HG03460 (cell line): ENCODE results near the gene USP35.

Experiments
- ATAC-seq: cut with Tn5 transposase; IDR thresholded peaks from one replicate; pipeline ENCODE4 v1.9.1; 2021; ENCODE audit not compliant: unreplicated experiment

The USP35 gene

GRCh38 chr11:78262691-78263090 lies 74.0 kb downstream of the USP35 start:
- no peak for ATAC-seq
